GM10248 (cell line): Measurements from ENCODE around the gene CCSER2.

Source experiments
- CTCF ChIA-PET: fragments of 300-600 bp; sonication (Branson Sonifier 250); formaldehyde crosslinking; extraction: SDS; loops from one replicate; lab custom pipeline; 2021; ENCODE audit warnings: antibody characterized with exemption; lab: Yijun Ruan, JAX
- POLR2A ChIA-PET: fragments of 350-650 bp; sonication (Branson Sonifier 250); formaldehyde crosslinking; extraction: SDS; loops from one replicate; lab custom pipeline; 2020; ENCODE audit warnings: antibody characterized with exemption; lab: Yijun Ruan, JAX
- DNase-seq: peaks from one replicate; pipeline ENCODE4 v3.0.0; 2012; ENCODE audit errors: extremely low spot score
- TF ChIP-seq, protein P1 (sequence below): IDR thresholded peaks from 2 replicates; pipeline ENCODE4 v1.5.1; 2012; ENCODE audit warnings: mild to moderate bottlenecking, low read depth; ENCODE audit errors: extremely low read depth, missing control alignments, control extremely low read depth

Gene CCSER2

GRCh38 chr10:84546609-84547008 is 218.2 kb downstream of the CCSER2 start:
- DNase-seq, result no peak
- TF ChIP-seq, protein P1, sequence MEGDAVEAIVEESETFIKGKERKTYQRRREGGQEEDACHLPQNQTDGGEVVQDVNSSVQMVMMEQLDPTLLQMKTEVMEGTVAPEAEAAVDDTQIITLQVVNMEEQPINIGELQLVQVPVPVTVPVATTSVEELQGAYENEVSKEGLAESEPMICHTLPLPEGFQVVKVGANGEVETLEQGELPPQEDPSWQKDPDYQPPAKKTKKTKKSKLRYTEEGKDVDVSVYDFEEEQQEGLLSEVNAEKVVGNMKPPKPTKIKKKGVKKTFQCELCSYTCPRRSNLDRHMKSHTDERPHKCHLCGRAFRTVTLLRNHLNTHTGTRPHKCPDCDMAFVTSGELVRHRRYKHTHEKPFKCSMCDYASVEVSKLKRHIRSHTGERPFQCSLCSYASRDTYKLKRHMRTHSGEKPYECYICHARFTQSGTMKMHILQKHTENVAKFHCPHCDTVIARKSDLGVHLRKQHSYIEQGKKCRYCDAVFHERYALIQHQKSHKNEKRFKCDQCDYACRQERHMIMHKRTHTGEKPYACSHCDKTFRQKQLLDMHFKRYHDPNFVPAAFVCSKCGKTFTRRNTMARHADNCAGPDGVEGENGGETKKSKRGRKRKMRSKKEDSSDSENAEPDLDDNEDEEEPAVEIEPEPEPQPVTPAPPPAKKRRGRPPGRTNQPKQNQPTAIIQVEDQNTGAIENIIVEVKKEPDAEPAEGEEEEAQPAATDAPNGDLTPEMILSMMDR, result no peak
- ChIA-PET POLR2A (no interaction called here), CTCF (interaction anchor here (6.1 kb wide), 1 partner anchor 8 kb away, joined by 74 read pairs; no protein-coding TSS in a partner anchor)

GRCh38 chr10:84547616-84548015 is 219.2 kb downstream of the CCSER2 start:
- ChIA-PET POLR2A (no interaction called here), CTCF (interaction anchor here (2.2 to 6.1 kb wide), 2 partner anchors 9 to 13 kb away, joined by 5 to 74 read pairs; no protein-coding TSS in a partner anchor)
- TF ChIP-seq, protein P1, result no peak
- DNase-seq, result no peak

- TF ChIP-seq, protein P1, result peak; percentile 14
- ChIA-PET CTCF (interaction anchor here (2.1 to 6.1 kb wide), 3 partner anchors 10 to 284 kb away, joined by 5 to 74 read pairs (median 6); no protein-coding TSS in a partner anchor), POLR2A (no interaction called here)
Observed at GRCh38 chr10:84548869-84549268, 220.5 kb downstream of the CCSER2 start.

DNA sequence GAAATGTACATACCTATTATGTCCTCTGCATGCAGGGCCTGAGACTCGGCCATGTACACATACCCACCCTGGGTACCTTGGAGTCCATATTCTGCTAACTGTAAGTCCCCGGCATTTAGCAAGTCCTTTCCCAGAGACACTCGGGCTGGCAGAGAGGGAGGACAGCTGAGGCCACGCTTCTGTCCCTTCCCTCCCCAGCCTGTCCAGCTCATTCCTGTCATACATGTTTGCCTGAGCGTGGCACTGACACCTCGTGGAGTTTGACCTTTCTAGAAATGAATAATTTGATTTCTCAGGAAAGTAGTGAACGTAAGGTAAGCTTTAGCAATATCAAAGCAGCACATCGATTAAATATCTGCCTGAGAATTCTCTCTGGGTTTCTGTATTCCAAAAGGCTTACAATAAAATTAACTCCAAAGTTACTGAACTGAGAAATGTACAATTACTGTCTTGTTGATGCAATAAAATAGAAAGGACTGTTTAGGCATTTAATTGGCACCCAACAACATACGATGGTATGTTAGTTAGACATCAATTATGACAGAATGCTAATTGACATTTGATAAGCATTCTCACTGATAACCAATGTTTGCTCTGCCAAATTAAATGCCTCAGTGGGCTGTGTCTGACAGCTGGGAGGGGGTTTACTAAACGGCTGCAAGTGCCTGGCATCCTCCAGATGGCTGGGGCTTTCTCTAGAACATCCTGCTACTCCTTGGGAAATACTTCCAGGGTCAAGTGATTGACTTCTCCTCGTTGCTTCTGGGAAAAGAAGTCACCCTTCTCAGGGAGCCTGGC is 221.2 kb downstream of the CCSER2 start:
- POLR2A ChIA-PET, result no interaction called here
- no peak for DNase-seq
- TF ChIP-seq, protein P1, result no peak
- CTCF ChIA-PET, result interaction anchor here (2.1 to 6.1 kb wide), 3 partner anchors 11 to 285 kb away, joined by 5 to 74 read pairs (median 6); no protein-coding TSS in a partner anchor

More at GRCh38 chr10:84548869-84549268, 220.5 kb downstream of the CCSER2 start:
- DNase-seq, result no peak

DNA sequence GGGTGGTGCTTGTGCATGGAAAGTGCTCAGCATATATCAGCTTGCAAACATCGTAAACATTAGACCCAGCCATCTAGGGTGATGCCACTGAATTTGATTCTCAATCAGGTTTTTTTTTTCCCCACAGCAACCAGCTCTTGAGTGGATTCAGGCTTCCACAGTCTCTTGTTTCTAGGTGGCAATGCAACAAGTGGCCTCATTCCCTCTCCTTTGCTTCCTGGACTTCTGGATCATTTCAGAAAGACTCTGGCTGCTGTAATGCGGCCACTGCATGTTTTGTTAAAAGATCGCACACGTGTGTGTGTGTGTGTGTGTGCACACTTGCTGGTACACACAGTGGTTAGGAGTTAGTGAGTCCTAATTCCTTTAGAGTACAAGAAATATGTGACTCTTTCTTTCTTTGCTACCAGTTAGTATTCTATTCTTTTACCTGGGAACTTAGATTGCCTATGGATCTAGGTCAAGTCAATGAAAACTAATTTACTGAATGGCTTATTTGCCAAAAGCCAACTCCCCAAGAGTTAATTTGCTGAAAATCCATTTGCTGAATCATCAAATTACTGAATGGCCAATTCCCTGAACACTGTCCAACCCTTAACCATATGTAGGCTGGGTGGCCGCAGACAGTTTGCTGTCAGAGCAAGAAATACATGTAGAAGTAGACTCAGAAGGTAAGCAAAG is 222.5 kb downstream of the CCSER2 start:
- TF ChIP-seq, protein P1, result no peak
- ChIA-PET POLR2A (no interaction called here), CTCF (interaction anchor here (0.8 to 6.1 kb wide), 6 partner anchors 8 to 287 kb away, joined by 3 to 74 read pairs (median 6); no protein-coding TSS in a partner anchor)
- no peak for DNase-seq

GRCh38 chr10:84551437-84552120 is 223.2 kb downstream of the CCSER2 start:
- CTCF ChIA-PET, result interaction anchor here (0.8 to 6.1 kb wide), 5 partner anchors 9 to 288 kb away, joined by 3 to 74 read pairs (median 5); no protein-coding TSS in a partner anchor
- DNase-seq, result no peak
- POLR2A ChIA-PET, result no interaction called here
- TF ChIP-seq, protein P1, result no peak
